ENCODE data around the gene RING1.

RING1 gene

GRCh38 chr6:33248932-33249731 is 40.8 kb downstream of the RING1 start:
- peak; percentile 95 for DNase-seq (ENCODE audit: extremely low spot score)
- no peak for TF ChIP-seq CTCF (IDR thresholded peaks at IDR 0.05; ENCODE audit: control extremely low read depth, extremely low read depth, low read depth, missing control alignments)
- ChIA-PET CTCF (interaction anchor here (0.7 to 7.7 kb wide), 54 partner anchors 8 to 411 kb away, joined by 3 to 82 read pairs (median 5); partner anchors contain the start of genes B3GALT4, CUTA, HSD17B8 and PFDN6), POLR2A (interaction anchor here (0.5 to 2.1 kb wide), 6 partner anchors 14 to 810 kb away, joined by 4 to 12 read pairs (median 6); partner anchors contain the start of genes RPS18 and VPS52)

- DNase-seq (ENCODE audit: extremely low spot score), result no peak
- TF ChIP-seq CTCF (IDR thresholded peaks at IDR 0.05; ENCODE audit: control extremely low read depth, extremely low read depth, low read depth, missing control alignments), result no peak
- ChIA-PET CTCF (interaction anchor here (0.6 to 7.7 kb wide), 28 partner anchors 7 to 412 kb away, joined by 3 to 82 read pairs (median 10); partner anchors contain the start of genes HSD17B8, PFDN6, RPS18 and TAP2), POLR2A (interaction anchor here (0.5 to 2.1 kb wide), 3 partner anchors 22 to 386 kb away, joined by 5 to 10 read pairs (median 6); partner anchors contain the start of genes RPS18 and VPS52)
Measured at GRCh38 chr6:33249732-33250630, 41.7 kb downstream of the RING1 start.

GRCh38 chr6:33250731-33251130 is 42.4 kb downstream of the RING1 start:
- ChIA-PET CTCF (interaction anchor here (0.9 to 7.7 kb wide), 8 partner anchors 8 to 124 kb away, joined by 3 to 82 read pairs (median 8); partner anchors contain the start of genes RPS18 and VPS52), POLR2A (no interaction called here)
- no peak for TF ChIP-seq CTCF (IDR thresholded peaks at IDR 0.05; ENCODE audit: control extremely low read depth, extremely low read depth, low read depth, missing control alignments)

GRCh38 chr6:33251395-33252012 is 43.2 kb downstream of the RING1 start:
- ChIA-PET POLR2A (interaction anchor here (0.6 kb wide), 1 partner anchor 9 kb away, joined by 6 read pairs; no protein-coding TSS in a partner anchor), CTCF (interaction anchor here (1.4 to 7.7 kb wide), 3 partner anchors 9 to 16 kb away, joined by 4 to 82 read pairs (median 81); partner anchors contain the start of genes RPS18 and VPS52)
- TF ChIP-seq CTCF (IDR thresholded peaks at IDR 0.05; ENCODE audit: control extremely low read depth, extremely low read depth, low read depth, missing control alignments), result no peak
- DNase-seq (ENCODE audit: extremely low spot score), result no peak

More at GRCh38 chr6:33250731-33251130, 42.4 kb downstream of the RING1 start:
- DNase-seq (ENCODE audit: extremely low spot score), result no peak

GRCh38 chr6:33252759-33253158 is 44.5 kb downstream of the RING1 start:
- TF ChIP-seq CTCF (IDR thresholded peaks at IDR 0.05; ENCODE audit: control extremely low read depth, extremely low read depth, low read depth, missing control alignments), result no peak
- CTCF ChIA-PET, result no interaction called here
- DNase-seq (ENCODE audit: extremely low spot score), result no peak
- POLR2A ChIA-PET, result no interaction called here

All from GM10248 (cell line).